OCI-LY3 (cell line): Measurements from ENCODE around the gene IER3.

ENCODE experiments used
- EZH2phosphoT487 ChIP-seq: fragments of 200-600 bp; shearing (Covaris generic); IDR thresholded peaks from 2 replicates; pipeline ENCODE4 v1.6.1; 2018; ENCODE audit warnings: antibody characterized with exemption, mixed run types, low read depth
- TF ChIP-seq, protein P1 (sequence below): fragments of 200-600, 300-600 bp; sonication (generic); IDR thresholded peaks from 2 replicates; pipeline ENCODE4 v1.5.1; 2014; ENCODE audit warnings: antibody characterized with exemption, low read length, low read depth

DNA sequence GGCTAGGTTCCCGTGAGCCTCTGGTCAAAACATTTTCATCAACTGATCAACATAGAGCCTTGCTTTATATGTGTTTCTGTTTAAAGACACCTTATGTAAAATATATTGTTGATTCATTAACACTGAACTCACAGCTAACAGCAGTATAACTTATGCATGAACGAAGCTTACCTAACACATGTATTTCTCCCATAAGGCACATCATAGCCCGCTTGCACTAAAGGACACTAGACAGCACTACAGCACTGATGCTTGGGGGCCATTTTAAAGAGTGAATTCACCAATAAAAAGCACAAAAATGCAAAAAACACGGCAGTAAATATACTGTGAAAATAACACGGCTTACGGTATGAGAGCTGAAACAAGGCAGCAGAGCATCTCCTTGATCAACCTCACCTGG is 5.8 kb downstream of the IER3 start:
- TF ChIP-seq, protein P1, sequence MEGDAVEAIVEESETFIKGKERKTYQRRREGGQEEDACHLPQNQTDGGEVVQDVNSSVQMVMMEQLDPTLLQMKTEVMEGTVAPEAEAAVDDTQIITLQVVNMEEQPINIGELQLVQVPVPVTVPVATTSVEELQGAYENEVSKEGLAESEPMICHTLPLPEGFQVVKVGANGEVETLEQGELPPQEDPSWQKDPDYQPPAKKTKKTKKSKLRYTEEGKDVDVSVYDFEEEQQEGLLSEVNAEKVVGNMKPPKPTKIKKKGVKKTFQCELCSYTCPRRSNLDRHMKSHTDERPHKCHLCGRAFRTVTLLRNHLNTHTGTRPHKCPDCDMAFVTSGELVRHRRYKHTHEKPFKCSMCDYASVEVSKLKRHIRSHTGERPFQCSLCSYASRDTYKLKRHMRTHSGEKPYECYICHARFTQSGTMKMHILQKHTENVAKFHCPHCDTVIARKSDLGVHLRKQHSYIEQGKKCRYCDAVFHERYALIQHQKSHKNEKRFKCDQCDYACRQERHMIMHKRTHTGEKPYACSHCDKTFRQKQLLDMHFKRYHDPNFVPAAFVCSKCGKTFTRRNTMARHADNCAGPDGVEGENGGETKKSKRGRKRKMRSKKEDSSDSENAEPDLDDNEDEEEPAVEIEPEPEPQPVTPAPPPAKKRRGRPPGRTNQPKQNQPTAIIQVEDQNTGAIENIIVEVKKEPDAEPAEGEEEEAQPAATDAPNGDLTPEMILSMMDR, result no peak
- TF ChIP-seq EZH2phosphoT487, result no peak
